Osteoblast (primary cell): ENCODE data around the gene RIN3. TPM values are rescaled to one million over a fixed set of nuclear protein-coding genes. Genes with fewer than 3 reads are reported as not detected.

ENCODE experiments used
- DNase-seq: peaks from one replicate; pipeline ENCODE4 v3.0.0; 2011; ENCODE audit warnings: low spot score, mixed read lengths; ENCODE audit not compliant: insufficient read length; ENCODE audit errors: missing footprints
- H2AFZ ChIP-seq: 2 replicates; pipeline ENCODE4 v1.6.0; 2011; ENCODE audit warnings: mild to moderate bottlenecking, low read length
- H3K27ac ChIP-seq: 2 replicates; pipeline ENCODE4 v1.5.1; 2011; ENCODE audit warnings: mild to moderate bottlenecking, low read depth, low read length, moderate library complexity
- H3K27me3 ChIP-seq: 2 replicates; pipeline ENCODE4 v1.6.0; 2012; ENCODE audit warnings: mild to moderate bottlenecking, control low read depth, inconsistent platforms, low read length, moderate library complexity; ENCODE audit not compliant: insufficient read depth
- H3K36me3 ChIP-seq: 2 replicates; pipeline ENCODE4 v1.5.1; 2011; ENCODE audit warnings: mild to moderate bottlenecking, low read length, control low read depth, moderate library complexity; ENCODE audit not compliant: insufficient read depth
- H3K4me1 ChIP-seq: 2 replicates; pipeline ENCODE4 v1.5.1; 2011; ENCODE audit warnings: mild to moderate bottlenecking, low read length, control low read depth, moderate library complexity; ENCODE audit not compliant: insufficient read depth
- H3K4me2 ChIP-seq: 2 replicates; pipeline ENCODE4 v1.6.0; 2011; ENCODE audit warnings: mild to moderate bottlenecking, low read length; ENCODE audit not compliant: insufficient read depth
- H3K4me3 ChIP-seq: fragments of 200-600 bp; sonication (generic); 3 replicates; pipeline ENCODE4 v1.5.1; 2012; ENCODE audit warnings: mild to moderate bottlenecking, low read length, inconsistent platforms; ENCODE audit not compliant: insufficient read depth
- H3K79me2 ChIP-seq: 2 replicates; pipeline ENCODE4 v1.6.0; 2012; ENCODE audit warnings: mild to moderate bottlenecking, low read length, control low read depth, inconsistent platforms; ENCODE audit not compliant: insufficient read depth
- H3K9me3 ChIP-seq: 2 replicates; pipeline ENCODE4 v1.5.1; 2011; ENCODE audit warnings: low read depth, low read length, control low read depth
- H4K20me1 ChIP-seq: 2 replicates; pipeline ENCODE4 v1.6.0; 2012; ENCODE audit warnings: mild to moderate bottlenecking, low read length, control low read depth; ENCODE audit not compliant: insufficient read depth
- CTCF ChIP-seq: IDR thresholded peaks from 2 replicates; pipeline ENCODE4 v1.5.1; 2011; ENCODE audit warnings: mild to moderate bottlenecking, low read depth, low read length, moderate library complexity; ENCODE audit errors: extremely low read depth
- total RNA-seq: library from RNA; depleted of rRNA; stranded (reverse); fragments of >200 nt; gene quantifications from 2 replicates; pipeline ENCODE4 v1.2.3, GENCODE V29; 2012

Gene RIN3
- total RNA-seq, 1 donor, result 7.6 TPM

GRCh38 chr14:92465353-92466055, 48.1 kb upstream of the RIN3 start:
- no peak for DNase-seq
- no peak for TF ChIP-seq CTCF

GRCh38 chr14:92466059-92466458, 47.5 kb upstream of the RIN3 start:
- H4K20me1 ChIP-seq, result no peaks in the 10 kb centered on the region
- no peak for TF ChIP-seq CTCF
- no peak for DNase-seq
- H3K36me3 ChIP-seq, result no peaks in the 10 kb centered on the region
- H3K4me1 ChIP-seq, result peaks cover 4% of the 10 kb centered on the region
- H3K9me3 ChIP-seq, result no peaks in the 10 kb centered on the region
- H2AFZ ChIP-seq, result no peak overlapping the region
- no peak overlapping the region for H3K4me2 ChIP-seq
- H3K79me2 ChIP-seq, result no peaks in the 10 kb centered on the region
- no peaks in the 10 kb centered on the region for H3K27me3 ChIP-seq
- H3K27ac ChIP-seq, result no peak overlapping the region
- H3K4me3 ChIP-seq, result no peak overlapping the region

More at GRCh38 chr14:92465353-92466055, 48.1 kb upstream of the RIN3 start:
- Histone ChIP-seq H3K27me3 (no peaks in the 10 kb centered on the region), H3K4me2 (no peak overlapping the region), H3K79me2 (no peaks in the 10 kb centered on the region), H3K36me3 (no peaks in the 10 kb centered on the region), H3K27ac (no peak overlapping the region), H3K4me1 (peaks cover 4% of the 10 kb centered on the region), H3K4me3 (no peak overlapping the region), H4K20me1 (no peaks in the 10 kb centered on the region), H3K9me3 (no peaks in the 10 kb centered on the region), H2AFZ (no peak overlapping the region)

- peaks cover 19% of the 10 kb centered on the region for H3K4me1 ChIP-seq
- no peak overlapping the region for H2AFZ ChIP-seq
- no peak overlapping the region for H3K27ac ChIP-seq
- H3K36me3 ChIP-seq, result no peaks in the 10 kb centered on the region
- no peaks in the 10 kb centered on the region for H3K27me3 ChIP-seq
- H3K4me3 ChIP-seq, result no peak overlapping the region
- no peak overlapping the region for H3K4me2 ChIP-seq
- TF ChIP-seq CTCF, result no peak
- no peaks in the 10 kb centered on the region for H4K20me1 ChIP-seq
- H3K9me3 ChIP-seq, result no peaks in the 10 kb centered on the region
- no peak for DNase-seq
- H3K79me2 ChIP-seq, result no peaks in the 10 kb centered on the region
Measured at GRCh38 chr14:92469515-92469914, 44.1 kb upstream of the RIN3 start.

- Histone ChIP-seq H3K27ac (no peak overlapping the region), H4K20me1 (no peaks in the 10 kb centered on the region), H3K27me3 (no peaks in the 10 kb centered on the region), H2AFZ (no peak overlapping the region), H3K36me3 (no peaks in the 10 kb centered on the region), H3K4me1 (peaks cover 19% of the 10 kb centered on the region), H3K4me2 (no peak overlapping the region), H3K9me3 (no peaks in the 10 kb centered on the region), H3K4me3 (no peak overlapping the region), H3K79me2 (no peaks in the 10 kb centered on the region)
- DNase-seq, result no peak
- no peak for TF ChIP-seq CTCF
Measured at GRCh38 chr14:92470215-92470614, 43.4 kb upstream of the RIN3 start.
